HEK293 (cell line): ENCODE data around the gene DTWD2.

Experiments used
- CTCF ChIA-PET: fragments of 350-600 bp; formaldehyde crosslinking; extraction: SDS; loops from one replicate; lab custom pipeline; 2021; ENCODE audit warnings: antibody characterized with exemption; lab: Yijun Ruan, JAX
- POLR2A ChIA-PET: fragments of 300-600 bp; formaldehyde crosslinking; extraction: SDS; loops from one replicate; lab custom pipeline; 2020; ENCODE audit warnings: antibody characterized with exemption, inconsistent platforms; lab: Yijun Ruan, JAX
- H3K27ac ChIP-seq: fragments of 200-500 bp; sonication (Bioruptor generic); 2 replicates; pipeline ENCODE4 v1.5.1; 2014; ENCODE audit warnings: low read depth, low read length, control low read depth, inconsistent platforms; ENCODE audit errors: extremely low read depth
- H3K36me3 ChIP-seq, 2 experiments: fragments of 200-500 bp in 1 of 2; sonication (Bioruptor generic) in 1 of 2; 1 replicate in 1 of 2; 2 replicates in 1 of 2; pipeline ENCODE4 v1.5.1; 2014 to 2017; ENCODE audit warnings: inconsistent platforms in 2 of 2, low read length in 2 of 2; ENCODE audit not compliant: control insufficient read depth in 2 of 2, insufficient read depth in 1 of 2
- H3K4me1 ChIP-seq: fragments of 200-500 bp; sonication (Bioruptor generic); 2 replicates; pipeline ENCODE4 v1.5.1; 2014; ENCODE audit warnings: mild to moderate bottlenecking, low read length, inconsistent platforms; ENCODE audit not compliant: control insufficient read depth, insufficient read depth
- H3K4me3 ChIP-seq: 2 replicates; pipeline ENCODE4 v1.5.1; 2011; ENCODE audit warnings: low read depth, mild to moderate bottlenecking, control low read depth, low read length, moderate library complexity
- H3K9me3 ChIP-seq: fragments of 200-500 bp; sonication (Bioruptor generic); 2 replicates; pipeline ENCODE4 v1.5.1; 2014; ENCODE audit warnings: low read depth, low read length, inconsistent platforms; ENCODE audit not compliant: control insufficient read depth, insufficient read depth
- GLI2 ChIP-seq: fragments of 450-650 bp; formaldehyde crosslinking; IDR thresholded peaks from 2 replicates; pipeline ENCODE4; 2017; ENCODE audit warnings: missing biosample characterization, missing genetic modification characterization, low read depth, borderline replicate concordance
- TCF7L2 ChIP-seq: IDR thresholded peaks from 2 replicates; pipeline ENCODE4 v1.6.1; 2011; ENCODE audit warnings: low read depth, mild to moderate bottlenecking, inconsistent platforms, low read length, moderate library complexity, borderline replicate concordance
- YY2 ChIP-seq: fragments of 450-650 bp; formaldehyde crosslinking; IDR thresholded peaks from 2 replicates; pipeline ENCODE4 v1.5.1; 2016; ENCODE audit warnings: missing biosample characterization, missing genetic modification characterization
- ZNF132 ChIP-seq: fragments of 450-650 bp; formaldehyde crosslinking; IDR thresholded peaks from 2 replicates; pipeline ENCODE4 v1.5.1; 2017; ENCODE audit warnings: missing biosample characterization, missing genetic modification characterization, borderline replicate concordance
- ZNF155 ChIP-seq: fragments of 450-650 bp; formaldehyde crosslinking; IDR thresholded peaks from 2 replicates; pipeline ENCODE4 v1.5.1; 2016; ENCODE audit warnings: missing biosample characterization, missing genetic modification characterization
- ZNF214 ChIP-seq: fragments of 450-650 bp; formaldehyde crosslinking; IDR thresholded peaks from 2 replicates; pipeline ENCODE4 v1.5.1; 2017; ENCODE audit warnings: missing biosample characterization, mild to moderate bottlenecking, missing genetic modification characterization, borderline replicate concordance
- ZNF433 ChIP-seq: fragments of 450-650 bp; formaldehyde crosslinking; IDR thresholded peaks from 2 replicates; pipeline ENCODE4 v1.5.1; 2016; ENCODE audit warnings: missing biosample characterization, missing genetic modification characterization, low read depth
- ZNF48 ChIP-seq: fragments of 450-650 bp; formaldehyde crosslinking; IDR thresholded peaks from 2 replicates; pipeline ENCODE4 v1.5.1; 2016; ENCODE audit warnings: missing biosample characterization, missing genetic modification characterization
- ZNF544 ChIP-seq: fragments of 450-650 bp; formaldehyde crosslinking; IDR thresholded peaks from 2 replicates; pipeline ENCODE4 v1.5.0; 2017; ENCODE audit warnings: missing biosample characterization, missing genetic modification characterization
- ZNF560 ChIP-seq: fragments of 450-650 bp; formaldehyde crosslinking; IDR thresholded peaks from 2 replicates; pipeline ENCODE4 v1.5.1; 2017; ENCODE audit warnings: missing biosample characterization, missing genetic modification characterization, borderline replicate concordance
- ZNF624 ChIP-seq: fragments of 450-650 bp; formaldehyde crosslinking; IDR thresholded peaks from 2 replicates; pipeline ENCODE4 v1.5.1; 2017; ENCODE audit warnings: missing biosample characterization, missing genetic modification characterization
- ZNF629 ChIP-seq: fragments of 450-650 bp; formaldehyde crosslinking; IDR thresholded peaks from 2 replicates; pipeline ENCODE4 v1.5.1; 2017; ENCODE audit warnings: missing biosample characterization, missing genetic modification characterization
- TF ChIP-seq, protein P1 (sequence below): fragments of 450-650 bp; formaldehyde crosslinking; IDR thresholded peaks from 2 replicates; pipeline ENCODE4 v1.5.1; 2016; ENCODE audit warnings: missing biosample characterization, missing genetic modification characterization
- TF ChIP-seq, protein P2 (sequence below): fragments of 450-650 bp; formaldehyde crosslinking; IDR thresholded peaks from 2 replicates; pipeline ENCODE4 v1.5.1; 2017; ENCODE audit warnings: missing biosample characterization, missing genetic modification characterization
- TF ChIP-seq, protein P3 (sequence below): fragments of 450-650 bp; formaldehyde crosslinking; IDR thresholded peaks from 2 replicates; pipeline ENCODE4 v1.5.1; 2017; ENCODE audit warnings: missing biosample characterization, missing genetic modification characterization
- TF ChIP-seq, protein P4 (sequence below): fragments of 450-650 bp; formaldehyde crosslinking; IDR thresholded peaks from 2 replicates; pipeline ENCODE4 v1.5.1; 2016; ENCODE audit warnings: missing biosample characterization, missing genetic modification characterization
- TF ChIP-seq, protein P5 (sequence below): fragments of 450-650 bp; formaldehyde crosslinking; conservative IDR thresholded peaks from 2 replicates; pipeline ENCODE4 v1.5.1; 2016; ENCODE audit warnings: low read depth, missing biosample characterization, missing genetic modification characterization
- TF ChIP-seq, protein P6 (sequence below): sonication (generic); formaldehyde crosslinking; IDR thresholded peaks from 2 replicates; pipeline ENCODE4 v1.8.1; 2022; ENCODE audit warnings: mild to moderate bottlenecking, moderate library complexity, missing genetic modification reagents

The DTWD2 gene

DNA sequence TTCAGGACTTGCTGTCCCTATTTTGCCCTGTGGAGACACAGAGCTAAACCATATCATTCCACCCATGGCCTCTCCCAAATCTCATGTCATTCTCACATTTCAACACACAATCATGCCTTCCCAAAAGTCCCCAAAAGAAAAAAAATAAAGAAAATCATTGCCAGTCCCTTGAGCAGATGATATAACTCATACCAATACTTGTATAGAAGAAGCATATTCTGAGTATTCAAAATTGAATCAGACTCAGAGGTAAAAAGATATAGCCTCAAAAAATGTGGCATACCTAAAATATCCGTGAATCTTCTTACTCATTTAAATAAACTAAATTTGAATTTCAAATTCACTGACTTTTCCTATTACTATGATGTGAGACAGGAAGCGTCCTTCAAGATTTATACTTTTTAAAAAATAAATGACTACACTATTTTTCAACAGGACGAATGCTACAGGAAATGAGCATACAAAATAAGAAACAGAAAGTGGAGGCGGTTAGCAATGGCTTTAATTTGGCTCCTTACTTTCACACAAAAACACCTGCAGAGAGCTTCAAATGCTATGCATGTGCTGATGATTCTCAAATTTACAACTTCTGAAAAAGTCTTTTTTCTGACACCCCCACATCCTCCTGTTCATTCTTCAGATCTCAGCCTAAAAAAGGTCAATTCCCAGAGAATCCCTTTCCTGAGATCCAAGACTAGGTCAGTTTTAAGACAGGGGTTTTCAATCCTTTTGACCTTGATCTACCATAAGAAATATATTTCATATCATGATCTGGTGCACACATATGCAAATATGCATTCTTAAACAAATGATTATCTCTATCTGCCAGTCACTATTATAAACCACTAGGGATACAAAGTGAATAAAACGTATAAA lies 42.9 kb upstream of the DTWD2 start (continued):
- TF ChIP-seq ZNF132 (tag by site-specific recombination), result no peak
- TF ChIP-seq ZNF214 (tag by site-specific recombination), result no peak
- TF ChIP-seq TCF7L2, result no peak
- no peak for TF ChIP-seq ZNF629
- TF ChIP-seq YY2 (tag by site-specific recombination), result no peak
- TF ChIP-seq, protein P1, sequence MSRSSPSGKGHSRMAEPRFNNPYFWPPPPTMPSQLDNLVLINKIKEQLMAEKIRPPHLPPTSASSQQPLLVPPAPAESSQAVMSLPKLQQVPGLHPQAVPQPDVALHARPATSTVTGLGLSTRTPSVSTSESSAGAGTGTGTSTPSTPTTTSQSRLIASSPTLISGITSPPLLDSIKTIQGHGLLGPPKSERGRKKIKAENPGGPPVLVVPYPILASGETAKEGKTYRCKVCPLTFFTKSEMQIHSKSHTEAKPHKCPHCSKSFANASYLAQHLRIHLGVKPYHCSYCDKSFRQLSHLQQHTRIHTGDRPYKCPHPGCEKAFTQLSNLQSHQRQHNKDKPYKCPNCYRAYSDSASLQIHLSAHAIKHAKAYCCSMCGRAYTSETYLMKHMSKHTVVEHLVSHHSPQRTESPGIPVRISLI, result no peak
- TF ChIP-seq ZNF560, result no peak
- no peak for TF ChIP-seq ZNF48 (tag by site-specific recombination)

DNA sequence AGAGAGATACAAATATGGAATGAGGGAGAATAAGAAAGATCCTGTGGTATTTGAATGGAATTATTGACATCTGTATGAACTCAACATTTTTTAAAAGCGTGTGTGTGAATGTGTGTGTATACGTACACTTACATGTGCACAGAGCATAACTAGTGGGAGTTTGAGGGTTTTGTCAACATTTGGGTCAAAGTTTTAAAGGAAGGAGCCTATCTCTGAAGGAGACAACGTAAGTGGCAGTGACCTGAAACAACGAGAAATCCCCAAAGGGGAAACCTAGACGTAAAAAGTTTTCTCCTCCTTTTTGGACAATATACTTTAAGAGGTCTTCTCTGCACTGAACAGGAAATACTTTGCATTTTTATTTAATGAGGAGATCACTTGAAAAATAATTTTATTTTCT lies 40.2 kb upstream of the DTWD2 start:
- TF ChIP-seq, protein P2, sequence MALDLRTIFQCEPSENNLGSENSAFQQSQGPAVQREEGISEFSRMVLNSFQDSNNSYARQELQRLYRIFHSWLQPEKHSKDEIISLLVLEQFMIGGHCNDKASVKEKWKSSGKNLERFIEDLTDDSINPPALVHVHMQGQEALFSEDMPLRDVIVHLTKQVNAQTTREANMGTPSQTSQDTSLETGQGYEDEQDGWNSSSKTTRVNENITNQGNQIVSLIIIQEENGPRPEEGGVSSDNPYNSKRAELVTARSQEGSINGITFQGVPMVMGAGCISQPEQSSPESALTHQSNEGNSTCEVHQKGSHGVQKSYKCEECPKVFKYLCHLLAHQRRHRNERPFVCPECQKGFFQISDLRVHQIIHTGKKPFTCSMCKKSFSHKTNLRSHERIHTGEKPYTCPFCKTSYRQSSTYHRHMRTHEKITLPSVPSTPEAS, result no peak
- TF ChIP-seq, protein P3, sequence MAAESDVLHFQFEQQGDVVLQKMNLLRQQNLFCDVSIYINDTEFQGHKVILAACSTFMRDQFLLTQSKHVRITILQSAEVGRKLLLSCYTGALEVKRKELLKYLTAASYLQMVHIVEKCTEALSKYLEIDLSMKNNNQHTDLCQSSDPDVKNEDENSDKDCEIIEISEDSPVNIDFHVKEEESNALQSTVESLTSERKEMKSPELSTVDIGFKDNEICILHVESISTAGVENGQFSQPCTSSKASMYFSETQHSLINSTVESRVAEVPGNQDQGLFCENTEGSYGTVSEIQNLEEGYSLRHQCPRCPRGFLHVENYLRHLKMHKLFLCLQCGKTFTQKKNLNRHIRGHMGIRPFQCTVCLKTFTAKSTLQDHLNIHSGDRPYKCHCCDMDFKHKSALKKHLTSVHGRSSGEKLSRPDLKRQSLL, result no peak
- TF ChIP-seq, protein P4, sequence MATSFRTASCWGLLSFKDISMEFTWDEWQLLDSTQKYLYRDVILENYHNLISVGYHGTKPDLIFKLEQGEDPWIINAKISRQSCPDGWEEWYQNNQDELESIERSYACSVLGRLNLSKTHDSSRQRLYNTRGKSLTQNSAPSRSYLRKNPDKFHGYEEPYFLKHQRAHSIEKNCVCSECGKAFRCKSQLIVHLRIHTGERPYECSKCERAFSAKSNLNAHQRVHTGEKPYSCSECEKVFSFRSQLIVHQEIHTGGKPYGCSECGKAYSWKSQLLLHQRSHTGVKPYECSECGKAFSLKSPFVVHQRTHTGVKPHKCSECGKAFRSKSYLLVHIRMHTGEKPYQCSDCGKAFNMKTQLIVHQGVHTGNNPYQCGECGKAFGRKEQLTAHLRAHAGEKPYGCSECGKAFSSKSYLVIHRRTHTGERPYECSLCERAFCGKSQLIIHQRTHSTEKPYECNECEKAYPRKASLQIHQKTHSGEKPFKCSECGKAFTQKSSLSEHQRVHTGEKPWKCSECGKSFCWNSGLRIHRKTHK (tag by site-specific recombination), result no peak
- TF ChIP-seq, protein P5, sequence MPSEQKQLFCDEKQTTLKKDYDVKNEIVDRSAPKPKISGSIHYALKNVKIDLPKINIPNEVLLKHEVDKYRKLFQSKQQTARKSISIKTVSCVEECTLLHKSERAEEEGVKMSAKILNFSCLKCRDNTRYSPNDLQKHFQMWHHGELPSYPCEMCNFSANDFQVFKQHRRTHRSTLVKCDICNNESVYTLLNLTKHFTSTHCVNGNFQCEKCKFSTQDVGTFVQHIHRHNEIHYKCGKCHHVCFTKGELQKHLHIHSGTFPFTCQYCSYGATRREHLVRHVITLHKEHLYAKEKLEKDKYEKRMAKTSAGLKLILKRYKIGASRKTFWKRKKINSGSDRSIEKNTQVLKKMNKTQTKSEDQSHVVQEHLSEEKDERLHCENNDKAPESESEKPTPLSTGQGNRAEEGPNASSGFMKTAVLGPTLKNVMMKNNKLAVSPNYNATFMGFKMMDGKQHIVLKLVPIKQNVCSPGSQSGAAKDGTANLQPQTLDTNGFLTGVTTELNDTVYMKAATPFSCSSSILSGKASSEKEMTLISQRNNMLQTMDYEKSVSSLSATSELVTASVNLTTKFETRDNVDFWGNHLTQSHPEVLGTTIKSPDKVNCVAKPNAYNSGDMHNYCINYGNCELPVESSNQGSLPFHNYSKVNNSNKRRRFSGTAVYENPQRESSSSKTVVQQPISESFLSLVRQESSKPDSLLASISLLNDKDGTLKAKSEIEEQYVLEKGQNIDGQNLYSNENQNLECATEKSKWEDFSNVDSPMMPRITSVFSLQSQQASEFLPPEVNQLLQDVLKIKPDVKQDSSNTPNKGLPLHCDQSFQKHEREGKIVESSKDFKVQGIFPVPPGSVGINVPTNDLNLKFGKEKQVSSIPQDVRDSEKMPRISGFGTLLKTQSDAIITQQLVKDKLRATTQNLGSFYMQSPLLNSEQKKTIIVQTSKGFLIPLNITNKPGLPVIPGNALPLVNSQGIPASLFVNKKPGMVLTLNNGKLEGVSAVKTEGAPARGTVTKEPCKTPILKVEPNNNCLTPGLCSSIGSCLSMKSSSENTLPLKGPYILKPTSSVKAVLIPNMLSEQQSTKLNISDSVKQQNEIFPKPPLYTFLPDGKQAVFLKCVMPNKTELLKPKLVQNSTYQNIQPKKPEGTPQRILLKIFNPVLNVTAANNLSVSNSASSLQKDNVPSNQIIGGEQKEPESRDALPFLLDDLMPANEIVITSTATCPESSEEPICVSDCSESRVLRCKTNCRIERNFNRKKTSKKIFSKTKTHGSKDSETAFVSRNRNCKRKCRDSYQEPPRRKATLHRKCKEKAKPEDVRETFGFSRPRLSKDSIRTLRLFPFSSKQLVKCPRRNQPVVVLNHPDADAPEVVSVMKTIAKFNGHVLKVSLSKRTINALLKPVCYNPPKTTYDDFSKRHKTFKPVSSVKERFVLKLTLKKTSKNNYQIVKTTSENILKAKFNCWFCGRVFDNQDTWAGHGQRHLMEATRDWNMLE (tag by site-specific recombination), result no peak
- TF ChIP-seq ZNF433 (no peak), TCF7L2 (no peak), GLI2 (no peak), ZNF544 (tag by site-specific recombination) (no peak), ZNF624 (no peak), ZNF155 (tag by site-specific recombination) (no peak)
- TF ChIP-seq, protein P6, sequence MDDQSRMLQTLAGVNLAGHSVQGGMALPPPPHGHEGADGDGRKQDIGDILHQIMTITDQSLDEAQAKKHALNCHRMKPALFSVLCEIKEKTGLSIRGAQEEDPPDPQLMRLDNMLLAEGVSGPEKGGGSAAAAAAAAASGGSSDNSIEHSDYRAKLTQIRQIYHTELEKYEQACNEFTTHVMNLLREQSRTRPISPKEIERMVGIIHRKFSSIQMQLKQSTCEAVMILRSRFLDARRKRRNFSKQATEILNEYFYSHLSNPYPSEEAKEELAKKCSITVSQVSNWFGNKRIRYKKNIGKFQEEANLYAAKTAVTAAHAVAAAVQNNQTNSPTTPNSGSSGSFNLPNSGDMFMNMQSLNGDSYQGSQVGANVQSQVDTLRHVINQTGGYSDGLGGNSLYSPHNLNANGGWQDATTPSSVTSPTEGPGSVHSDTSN (CRISPR knock-in tag), result no peak
- Histone ChIP-seq H3K9me3 (no peaks in the 10 kb centered on the region), H3K27ac (no peak overlapping the region), H3K4me3 (no peak overlapping the region), H3K36me3 (no peaks in the 10 kb centered on the region), H3K4me1 (no peaks in the 10 kb centered on the region)
- CTCF ChIA-PET, result interaction anchor here (0.7 to 2.1 kb wide), 4 partner anchors 228 to 390 kb away, joined by 3 to 5 read pairs (median 4); no protein-coding TSS in a partner anchor
- POLR2A ChIA-PET, result no interaction called here
